Tibial nerve (tissue), 4 donors: ENCODE measurements around the gene LCE1C. TPM values are rescaled to one million over a fixed set of nuclear protein-coding genes. Genes with fewer than 3 reads are reported as not detected.

Experiments used
- DNase-seq, 2 donors: peaks; one replicate each; pipeline ENCODE4 v3.0.0-alpha.2; 2019; ENCODE audit warnings: low spot score in 2 of 2
- H3K27ac ChIP-seq, 4 donors: fragments of 200-600 bp; sonication (generic) in 3 of 4; one replicate each; pipeline ENCODE4 v1.5.1; 2017 to 2019; ENCODE audit warnings: mild to moderate bottlenecking in 1 of 4
- H3K27me3 ChIP-seq, 2 donors: fragments of 200-600 bp; sonication (generic) in 1 of 2; one replicate each; pipeline versions ENCODE4 v1.5.1 to v1.6.0; 2017 to 2019
- H3K36me3 ChIP-seq, 3 donors: fragments of 200-600 bp; sonication (generic); one replicate each; pipeline ENCODE4 v1.5.1; 2018 to 2019
- H3K4me1 ChIP-seq, 4 donors: fragments of 200-600 bp; sonication (generic) in 3 of 4; one replicate each; pipeline ENCODE4 v1.5.1; 2017 to 2019
- H3K4me3 ChIP-seq, 4 donors: fragments of 200-600 bp; sonication (generic) in 3 of 4; one replicate each; pipeline ENCODE4 v1.5.1; 2017 to 2019; ENCODE audit warnings: mild to moderate bottlenecking in 1 of 4, moderate library complexity in 1 of 4
- H3K9me3 ChIP-seq, 4 donors: fragments of 200-600 bp; sonication (generic) in 3 of 4; one replicate each; pipeline ENCODE4 v1.5.1; 2017 to 2019
- EP300 ChIP-seq, 2 donors: sonication (generic); formaldehyde crosslinking; IDR thresholded peaks; one replicate each; pipeline ENCODE4 v1.6.1; 2017; ENCODE audit warnings: antibody characterized with exemption in 2 of 2, mild to moderate bottlenecking in 1 of 2
- POLR2A ChIP-seq, 2 donors: fragments of 450-650 bp; IDR thresholded peaks; one replicate each; pipeline ENCODE4 v1.6.1; 2017; ENCODE audit warnings: antibody characterized with exemption in 2 of 2, mild to moderate bottlenecking in 2 of 2, moderate library complexity in 2 of 2
- WGBS, 2 donors: methylation state at CpG; one replicate each; pipeline ENCODE4 v1.1.5; 2018; 5-methylcytosine and 5-hydroxymethylcytosine counted together
- total RNA-seq, 4 donors: library from RNA; depleted of rRNA; stranded (reverse); fragments of >200 nt; gene quantifications; one replicate each; pipeline ENCODE4 v1.1.0, GENCODE V29; 2016
- TF ChIP-seq, protein P1 (sequence below), 5 experiments: fragments of 200-600 bp in 3 of 5; fragments of 450-650 bp in 2 of 5; sonication (generic) in 3 of 5; IDR thresholded peaks; one replicate each; pipeline ENCODE4 v1.5.1; 2016 to 2019; ENCODE audit warnings: antibody characterized with exemption in 5 of 5, mild to moderate bottlenecking in 3 of 5, moderate library complexity in 2 of 5

The LCE1C gene
- total RNA-seq, 4 donors from 2014 or later: not detected

DNA sequence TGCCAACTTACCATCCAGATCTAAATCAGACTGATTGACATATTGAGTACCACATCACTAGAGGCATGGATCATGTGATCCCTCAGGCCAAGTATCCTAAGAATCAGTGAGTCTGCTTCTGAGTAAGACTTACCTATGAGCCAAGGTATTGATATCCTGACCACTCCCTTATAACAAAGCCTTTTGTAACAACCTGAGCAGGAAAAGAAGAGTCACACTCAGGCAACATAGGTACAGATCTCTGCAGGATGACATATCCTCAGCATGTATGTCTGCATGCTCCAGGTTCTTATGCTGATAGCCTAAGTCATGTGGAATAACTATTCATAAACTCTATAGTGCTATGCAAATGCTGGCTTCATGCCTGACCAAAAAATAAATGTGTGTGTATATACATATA lies 18.5 kb upstream of the LCE1C start:
- no peak overlapping the region for H3K4me3 ChIP-seq
- H3K4me1 ChIP-seq: no peaks in the 10 kb centered on the region
- no peaks in the 10 kb centered on the region for H3K27me3 ChIP-seq
- TF ChIP-seq POLR2A (IDR thresholded peaks at IDR 0.05) (no peak), EP300 (IDR thresholded peaks at IDR 0.05) (no peak)
- TF ChIP-seq, protein P1, sequence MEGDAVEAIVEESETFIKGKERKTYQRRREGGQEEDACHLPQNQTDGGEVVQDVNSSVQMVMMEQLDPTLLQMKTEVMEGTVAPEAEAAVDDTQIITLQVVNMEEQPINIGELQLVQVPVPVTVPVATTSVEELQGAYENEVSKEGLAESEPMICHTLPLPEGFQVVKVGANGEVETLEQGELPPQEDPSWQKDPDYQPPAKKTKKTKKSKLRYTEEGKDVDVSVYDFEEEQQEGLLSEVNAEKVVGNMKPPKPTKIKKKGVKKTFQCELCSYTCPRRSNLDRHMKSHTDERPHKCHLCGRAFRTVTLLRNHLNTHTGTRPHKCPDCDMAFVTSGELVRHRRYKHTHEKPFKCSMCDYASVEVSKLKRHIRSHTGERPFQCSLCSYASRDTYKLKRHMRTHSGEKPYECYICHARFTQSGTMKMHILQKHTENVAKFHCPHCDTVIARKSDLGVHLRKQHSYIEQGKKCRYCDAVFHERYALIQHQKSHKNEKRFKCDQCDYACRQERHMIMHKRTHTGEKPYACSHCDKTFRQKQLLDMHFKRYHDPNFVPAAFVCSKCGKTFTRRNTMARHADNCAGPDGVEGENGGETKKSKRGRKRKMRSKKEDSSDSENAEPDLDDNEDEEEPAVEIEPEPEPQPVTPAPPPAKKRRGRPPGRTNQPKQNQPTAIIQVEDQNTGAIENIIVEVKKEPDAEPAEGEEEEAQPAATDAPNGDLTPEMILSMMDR (IDR thresholded peaks at IDR 0.05): no peak
- no peak for DNase-seq
- no peak overlapping the region for H3K27ac ChIP-seq
- H3K36me3 ChIP-seq: no peaks in the 10 kb centered on the region
- H3K9me3 ChIP-seq: no peaks in the 10 kb centered on the region

DNA sequence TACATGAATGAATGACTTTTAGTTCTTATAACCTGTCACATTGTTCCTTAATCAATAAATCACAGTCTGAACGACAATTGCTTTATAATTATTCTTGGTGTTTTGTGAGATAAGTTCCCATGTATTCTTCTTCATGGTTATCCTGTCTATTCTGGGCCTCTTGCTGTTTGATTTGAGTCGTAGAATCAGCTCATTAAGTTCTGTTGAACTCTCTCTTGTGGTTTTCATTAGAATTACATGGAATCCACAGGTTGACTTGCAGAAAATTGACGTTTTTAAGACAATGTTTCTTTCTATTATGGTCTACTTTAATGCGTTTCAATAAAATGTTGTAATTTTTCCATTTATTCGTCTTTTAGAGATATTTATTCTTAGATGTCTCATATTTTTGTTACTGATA lies 16.8 kb upstream of the LCE1C start:
- 38 to 48% methylated on average over 5 of the region's 5 CpGs for WGBS, 2 donors
- Histone ChIP-seq H3K27ac (no peak overlapping the region), H3K27me3 (no peaks in the 10 kb centered on the region), H3K4me3 (no peak overlapping the region), H3K4me1 (no peaks in the 10 kb centered on the region), H3K36me3 (no peaks in the 10 kb centered on the region), H3K9me3 (no peaks in the 10 kb centered on the region)
- TF ChIP-seq POLR2A (IDR thresholded peaks at IDR 0.05): no peak
- TF ChIP-seq, protein P1 (IDR thresholded peaks at IDR 0.05): no peak
- TF ChIP-seq EP300 (IDR thresholded peaks at IDR 0.05): no peak
- DNase-seq: no peak

DNA sequence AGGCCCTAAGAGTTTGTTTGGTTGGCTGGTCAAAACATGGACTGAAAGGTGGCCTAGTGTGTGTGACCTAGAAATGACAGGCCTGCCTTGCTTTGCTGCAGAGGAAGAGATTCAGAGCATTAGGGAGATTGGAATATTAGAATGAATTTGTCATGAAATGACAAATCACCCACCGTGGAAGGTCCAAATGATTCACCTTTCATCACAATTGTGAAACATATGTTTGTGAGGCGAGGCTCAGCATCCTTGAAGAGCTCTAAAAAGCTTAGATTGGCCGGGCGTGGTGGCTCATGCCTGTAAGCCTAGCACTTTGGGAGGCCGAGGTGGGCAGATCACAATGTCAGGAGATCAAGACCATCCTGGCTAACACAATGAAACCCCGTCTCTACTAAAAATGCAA lies 10.9 kb upstream of the LCE1C start:
- Histone ChIP-seq H3K4me3 (no peak overlapping the region), H3K27me3 (no peaks in the 10 kb centered on the region), H3K9me3 (no peaks in the 10 kb centered on the region), H3K36me3 (no peaks in the 10 kb centered on the region), H3K27ac (no peak overlapping the region), H3K4me1 (no peaks in the 10 kb centered on the region)
- no peak for DNase-seq
- TF ChIP-seq, protein P1 (IDR thresholded peaks at IDR 0.05): no peak
- TF ChIP-seq POLR2A (IDR thresholded peaks at IDR 0.05): no peak
- 79 to 92% methylated on average over 6 of the region's 6 CpGs for WGBS, 2 donors

DNA sequence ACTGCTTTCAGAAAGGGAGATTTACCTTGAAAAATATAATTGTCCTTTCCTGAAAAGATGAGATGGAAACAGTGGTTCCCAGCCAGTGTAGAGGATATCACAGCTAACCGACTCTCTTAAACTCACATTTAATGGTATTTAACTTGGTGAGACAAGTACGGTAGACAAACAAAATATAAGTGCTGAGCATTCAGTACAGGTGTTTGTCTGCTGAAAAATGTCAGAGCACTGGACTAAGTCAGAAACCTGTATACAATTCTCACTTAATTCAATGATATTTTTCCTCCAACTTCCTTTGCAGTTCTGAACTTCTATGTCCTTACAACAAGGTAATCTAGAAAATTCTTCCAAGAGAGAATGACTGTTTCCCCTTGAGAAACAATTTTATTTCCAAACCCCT lies 5.2 kb upstream of the LCE1C start, which contains the start of gene LCE1B:
TSS of gene LCE1B (plus strand) at position 301 of the 400 bp plus-strand sequence. CDS start 476 bp downstream, outside the sequence.
- H3K9me3 ChIP-seq: no peaks in the 10 kb centered on the region
- H3K27me3 ChIP-seq: no peaks in the 10 kb centered on the region
- DNase-seq: no peak
- 91 to 96% methylated on average over 2 of the region's 2 CpGs for WGBS, 2 donors
- no peaks in the 10 kb centered on the region for H3K4me1 ChIP-seq
- no peak within 1 kb of the TSS for H3K4me3 ChIP-seq
- no peak within 1 kb of the TSS for H3K27ac ChIP-seq
- H3K36me3 ChIP-seq: no peaks in the 10 kb centered on the region
- TF ChIP-seq POLR2A (IDR thresholded peaks at IDR 0.05) (no peak), EP300 (IDR thresholded peaks at IDR 0.05) (no peak)
- TF ChIP-seq, protein P1 (IDR thresholded peaks at IDR 0.05): no peak

DNA sequence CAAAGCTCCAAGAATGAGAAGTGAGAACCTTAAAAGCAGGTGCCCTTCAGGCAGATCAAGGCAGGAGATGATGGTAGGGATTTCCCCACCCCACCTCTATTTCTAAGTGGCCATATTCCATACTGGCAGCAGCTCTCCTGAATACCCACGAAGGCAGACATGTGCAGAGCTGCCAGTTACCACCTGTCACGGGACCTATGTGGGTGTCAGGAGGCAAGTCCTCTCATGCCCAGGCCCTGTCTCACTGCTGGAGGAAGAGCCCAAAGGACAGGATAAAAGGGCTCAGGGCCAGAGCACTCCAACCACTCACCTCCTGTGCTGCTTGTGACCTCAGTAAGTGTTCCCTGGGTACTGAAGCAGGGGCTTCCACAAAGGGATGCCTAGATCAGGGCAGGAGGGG lies 4.6 kb upstream of the LCE1C start:
- H3K36me3 ChIP-seq: no peaks in the 10 kb centered on the region
- 68 to 90% methylated on average over 2 of the region's 2 CpGs for WGBS, 2 donors
- no peak for DNase-seq
- no peaks in the 10 kb centered on the region for H3K27me3 ChIP-seq
- no peak overlapping the region for H3K27ac ChIP-seq
- no peak overlapping the region for H3K4me3 ChIP-seq
- H3K4me1 ChIP-seq: no peaks in the 10 kb centered on the region
- TF ChIP-seq EP300 (IDR thresholded peaks at IDR 0.05): no peak
- TF ChIP-seq POLR2A (IDR thresholded peaks at IDR 0.05): no peak
- TF ChIP-seq, protein P1 (IDR thresholded peaks at IDR 0.05): no peak
- H3K9me3 ChIP-seq: no peaks in the 10 kb centered on the region
